Measurements from ENCODE around the gene MYOM1. TPM values are rescaled to one million over a fixed set of nuclear protein-coding genes. Genes with fewer than 3 reads are reported as not detected.

Gene MYOM1
- total and polyA plus RNA-seq, 7 donors = 54.8 to 842 (median 388) TPM

- DNase-seq (no peak), ATAC-seq (no peak)
- 59 to 67% (median 63%) methylated on average over 2 of the region's 2 CpGs for WGBS, 3 donors
- intact Hi-C loops (cut with DNase I) = loop anchor here in 1 of 2 donors (5.0 kb wide), 1 partner anchor 67 kb away; no protein-coding TSS in a partner anchor
- TF ChIP-seq CTCF (IDR thresholded peaks at IDR 0.05) = no peak
- peaks cover 10% of the 10 kb centered on the region for H3K4me1 ChIP-seq
- H3K36me3 ChIP-seq (ENCODE audit: insufficient read depth in 1 of 2, low read depth in 1 of 2) = peaks cover 6 to 64% of the 10 kb centered on the region in 2 donors
- H3K9me3 ChIP-seq = no peaks in the 10 kb centered on the region
- H3K27ac ChIP-seq = peak overlapping the region; percentile 8
- no peaks in the 10 kb centered on the region for H3K27me3 ChIP-seq (ENCODE audit: insufficient read depth in 3 of 3, low read length in 2 of 3)
- H3K4me3 ChIP-seq = no peak overlapping the region
These were observed 44.5 kb downstream of the MYOM1 start for GRCh38 chr18:3175195-3175758.

GRCh38 chr18:3172097-3172496 is 47.7 kb downstream of the MYOM1 start:
- no peaks in the 10 kb centered on the region for H3K4me1 ChIP-seq
- H3K27ac ChIP-seq = no peak overlapping the region
- no peak for ATAC-seq
- intact Hi-C loops (cut with DNase I) = no loop called here
- DNase-seq = no peak
- H3K36me3 ChIP-seq (ENCODE audit: insufficient read depth in 1 of 2, low read depth in 1 of 2) = peaks cover 6 to 96% of the 10 kb centered on the region in 2 donors
- H3K4me3 ChIP-seq = no peak overlapping the region
- 76 to 80% (median 76%) methylated on average over 3 of the region's 3 CpGs for WGBS, 3 donors
- no peak for TF ChIP-seq CTCF (IDR thresholded peaks at IDR 0.05)
- no peaks in the 10 kb centered on the region for H3K9me3 ChIP-seq
- H3K27me3 ChIP-seq (ENCODE audit: insufficient read depth in 3 of 3, low read length in 2 of 3) = no peaks in the 10 kb centered on the region

- Histone ChIP-seq H3K4me3 (no peak overlapping the region), H3K27ac (peak overlapping the region; percentile 12), H3K36me3 (ENCODE audit: insufficient read depth in 1 of 2, low read depth in 1 of 2) (peaks cover 9 to 97% of the 10 kb centered on the region in 2 donors), H3K9me3 (no peaks in the 10 kb centered on the region), H3K4me1 (no peaks in the 10 kb centered on the region), H3K27me3 (ENCODE audit: insufficient read depth in 3 of 3, low read length in 2 of 3) (no peaks in the 10 kb centered on the region)
- intact Hi-C loops (cut with DNase I) = no loop called here
- DNase-seq = no peak
- no peak for ATAC-seq
- no peak for TF ChIP-seq CTCF (IDR thresholded peaks at IDR 0.05)
- WGBS, 3 donors = 39 to 53% (median 49%) methylated on average over 4 of the region's 4 CpGs
These were observed 48.1 kb downstream of the MYOM1 start for GRCh38 chr18:3171631-3172030.

- peaks cover 9 to 95% of the 10 kb centered on the region in 2 donors for H3K36me3 ChIP-seq (ENCODE audit: insufficient read depth in 1 of 2, low read depth in 1 of 2)
- WGBS, 3 donors = 74 to 75% (median 75%) methylated on average over 6 of the region's 6 CpGs
- intact Hi-C loops (cut with DNase I) = no loop called here
- no peaks in the 10 kb centered on the region for H3K27me3 ChIP-seq (ENCODE audit: insufficient read depth in 3 of 3, low read length in 2 of 3)
- DNase-seq (no peak), ATAC-seq (no peak)
- H3K4me3 ChIP-seq = no peak overlapping the region
- H3K4me1 ChIP-seq = no peaks in the 10 kb centered on the region
- H3K27ac ChIP-seq = peak overlapping the region; percentile 14
- TF ChIP-seq CTCF (IDR thresholded peaks at IDR 0.05) = no peak
- no peaks in the 10 kb centered on the region for H3K9me3 ChIP-seq
These were observed 49.2 kb downstream of the MYOM1 start for GRCh38 chr18:3170441-3171161.
